ENCODE measurements around the gene ESX1. TPM values are rescaled to one million over a fixed set of nuclear protein-coding genes. Genes with fewer than 3 reads are reported as not detected.

Gene ESX1
- total RNA-seq (2022; extraction: Qiagen RNA extraction), result 0.10 to 0.11 TPM in 2 of 5 replicates, not detected in the others

GRCh38 chrX:104254442-104255115 lies at the start of gene ESX1:
Gene ESX1 (minus strand): TSS chrX:104254933. CDS start chrX:104254849, 84 bp downstream.

Other genes with a start within 250 kb of the ESX1 start
- gene H2BW1, start 241.2 kb downstream of the ESX1 start, total RNA-seq (2022; extraction: Qiagen RNA extraction), result not detected in 5 replicates
- gene H2BW2, start 215.0 kb downstream of the ESX1 start, total RNA-seq (2022; extraction: Qiagen RNA extraction), result not detected in 5 replicates
- 0.07 to 0.33 TPM (median 0.23 TPM) in 4 of 5 replicates, not detected in the other for gene TMSB15C, start 178.7 kb downstream of the ESX1 start, total RNA-seq (2022; extraction: Qiagen RNA extraction)
- gene ZCCHC18, start 142.4 kb downstream of the ESX1 start, total RNA-seq (2022; extraction: Qiagen RNA extraction), result 0.14 to 0.25 TPM in 2 of 5 replicates, not detected in the others
- 3.8 to 4.9 TPM (median 4.4 TPM) in 5 replicates for gene SLC25A53, start 97.9 kb downstream of the ESX1 start, total RNA-seq (2022; extraction: Qiagen RNA extraction)
- 13.8 to 18.8 TPM (median 17.5 TPM) in 5 replicates for gene FAM199X, start 88.5 kb downstream of the ESX1 start, total RNA-seq (2022; extraction: Qiagen RNA extraction)

All from A549 treated with Mapracorat at 1 μM for 4 hours (cell line).